ENCODE measurements around the gene VPS9D1.

GRCh38 chr16:89687092-89687940, 33.4 kb downstream of the VPS9D1 start:
- TF ChIP-seq POLR2A (IDR thresholded peaks at IDR 0.05) (no peak), CTCF (IDR thresholded peaks at IDR 0.05) (no peak), EP300 (IDR thresholded peaks at IDR 0.05) (no peak)

Measured in tibial nerve (tissue), 4 donors.